Thyroid gland (tissue), 4 donors: ENCODE measurements around the gene FAM186B.

ENCODE experiments used
- CTCF ChIP-seq, 6 experiments: fragments of 200-600 bp in 3 of 6; fragments of 450-650 bp in 3 of 6; sonication (generic) in 3 of 6; IDR thresholded peaks; one replicate each; pipeline ENCODE4 v1.5.1; 2016 to 2019; ENCODE audit warnings: antibody characterized with exemption in 6 of 6, mild to moderate bottlenecking in 2 of 6, inconsistent platforms in 1 of 6, moderate library complexity in 1 of 6
- POLR2A ChIP-seq, 2 donors: fragments of 450-650 bp; IDR thresholded peaks; one replicate each; pipeline ENCODE4 v1.6.1; 2017; ENCODE audit warnings: antibody characterized with exemption in 2 of 2, mild to moderate bottlenecking in 2 of 2, moderate library complexity in 1 of 2

- TF ChIP-seq CTCF (IDR thresholded peaks at IDR 0.05) (peak in 3 of 6 experiments; percentile 41 to 53 (median 52)), POLR2A (IDR thresholded peaks at IDR 0.05) (peak in 1 of 2 donors; percentile 93)
These were observed 17.9 kb upstream of the FAM186B start, which contains the start of gene PRPF40B for GRCh38 chr12:49623142-49623904.
